ENCODE measurements around the gene SLC25A21. TPM values are rescaled to one million over a fixed set of nuclear protein-coding genes. Genes with fewer than 3 reads are reported as not detected.
A peak's percentile ranks its signal among the peaks of the same experiment; 100 is the strongest.

Gene SLC25A21
- total and polyA plus RNA-seq, 2 experiments from 2014 or later = 10.6 to 12.1 TPM

DNA sequence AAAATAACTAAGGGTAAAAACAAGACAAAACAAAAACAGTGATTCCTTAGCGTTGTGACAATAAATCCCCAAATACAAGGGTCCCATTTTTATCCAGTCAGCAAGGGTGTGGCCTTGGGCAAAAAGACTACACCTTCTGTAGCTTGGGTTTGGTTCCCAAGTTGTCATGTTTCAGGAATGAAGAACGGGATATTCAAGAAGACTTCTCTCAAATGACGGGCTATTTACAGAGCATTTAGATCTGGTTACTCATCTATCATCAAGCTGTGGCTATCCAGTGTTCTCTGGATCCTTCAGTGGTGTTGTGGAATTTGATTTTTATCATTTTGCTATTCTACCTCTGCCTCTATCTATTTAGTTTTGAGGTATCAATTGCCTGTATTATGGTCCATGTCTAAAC lies 219.7 kb downstream of the SLC25A21 start (continued):
- TF ChIP-seq, protein P1, sequence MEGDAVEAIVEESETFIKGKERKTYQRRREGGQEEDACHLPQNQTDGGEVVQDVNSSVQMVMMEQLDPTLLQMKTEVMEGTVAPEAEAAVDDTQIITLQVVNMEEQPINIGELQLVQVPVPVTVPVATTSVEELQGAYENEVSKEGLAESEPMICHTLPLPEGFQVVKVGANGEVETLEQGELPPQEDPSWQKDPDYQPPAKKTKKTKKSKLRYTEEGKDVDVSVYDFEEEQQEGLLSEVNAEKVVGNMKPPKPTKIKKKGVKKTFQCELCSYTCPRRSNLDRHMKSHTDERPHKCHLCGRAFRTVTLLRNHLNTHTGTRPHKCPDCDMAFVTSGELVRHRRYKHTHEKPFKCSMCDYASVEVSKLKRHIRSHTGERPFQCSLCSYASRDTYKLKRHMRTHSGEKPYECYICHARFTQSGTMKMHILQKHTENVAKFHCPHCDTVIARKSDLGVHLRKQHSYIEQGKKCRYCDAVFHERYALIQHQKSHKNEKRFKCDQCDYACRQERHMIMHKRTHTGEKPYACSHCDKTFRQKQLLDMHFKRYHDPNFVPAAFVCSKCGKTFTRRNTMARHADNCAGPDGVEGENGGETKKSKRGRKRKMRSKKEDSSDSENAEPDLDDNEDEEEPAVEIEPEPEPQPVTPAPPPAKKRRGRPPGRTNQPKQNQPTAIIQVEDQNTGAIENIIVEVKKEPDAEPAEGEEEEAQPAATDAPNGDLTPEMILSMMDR (conservative IDR thresholded peaks at IDR 0.05; ENCODE audit: low read depth in 2 of 2) = no peak

DNA sequence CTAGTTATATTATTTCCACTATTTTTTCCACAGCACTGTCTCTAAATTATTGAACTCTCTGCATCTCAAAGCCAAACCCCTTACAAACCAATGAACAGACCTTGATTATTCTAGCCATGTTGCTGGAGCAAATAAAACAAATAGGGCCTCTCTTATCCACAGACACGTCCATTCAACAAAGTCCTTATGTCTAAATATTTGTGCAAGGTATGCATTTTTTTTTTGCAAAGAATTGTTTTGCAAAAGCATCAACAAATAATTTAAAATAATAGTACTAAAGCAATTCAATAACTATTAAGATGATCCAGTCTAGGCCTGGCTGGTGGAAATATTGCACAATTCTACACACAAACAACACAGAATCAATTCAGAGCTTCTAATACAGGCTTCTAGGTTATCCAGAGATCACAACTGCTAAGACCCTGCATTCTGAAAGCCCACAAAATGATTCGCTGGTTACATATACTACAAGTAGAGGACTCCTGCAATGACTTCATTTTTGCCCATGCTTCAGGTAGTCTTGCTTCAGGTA lies 221.0 kb downstream of the SLC25A21 start:
- no peaks in the 10 kb centered on the region for H3K27me3 ChIP-seq (ENCODE audit: insufficient read depth)
- Mint-ChIP-seq H3K36me3 (ENCODE audit: low read depth) (no peaks in the 10 kb centered on the region), H3K4me3 (no peak overlapping the region), H3K4me1 (peaks cover 20% of the 10 kb centered on the region), H3K27ac (no peak overlapping the region), H3K9me3 (no peaks in the 10 kb centered on the region), H3K27me3 (ENCODE audit: insufficient read depth, low read depth, poor library complexity) (no peaks in the 10 kb centered on the region)
- DNase-seq (ENCODE audit: low spot score) (no peak), ATAC-seq (no peak)
- peaks cover 14% of the 10 kb centered on the region for H3K4me1 ChIP-seq (ENCODE audit: insufficient read depth)
- H3K36me3 ChIP-seq (ENCODE audit: insufficient read depth) = no peaks in the 10 kb centered on the region
- no peaks in the 10 kb centered on the region for H3K9me2 ChIP-seq (ENCODE audit: insufficient read depth)
- H3F3A ChIP-seq (replicated peaks; ENCODE audit: low read depth) = no peaks in the 10 kb centered on the region
- H3K79me2 ChIP-seq (replicated peaks; ENCODE audit: insufficient read depth) = no peaks in the 10 kb centered on the region
- no peak overlapping the region for H2AFZ ChIP-seq
- H3K4me2 ChIP-seq = no peak overlapping the region
- no peaks in the 10 kb centered on the region for H4K20me1 ChIP-seq (replicated peaks; ENCODE audit: insufficient read depth)
- H3K4me3 ChIP-seq = no peak overlapping the region
- TF ChIP-seq CREB1 (CRISPR knock-in tag; IDR thresholded peaks at IDR 0.05; ENCODE audit: low read depth) (no peak), REST (IDR thresholded peaks at IDR 0.05; ENCODE audit: unreplicated experiment) (no peak), EZH2 (IDR thresholded peaks at IDR 0.05; ENCODE audit: low read depth, unreplicated experiment) (no peak), ZNF114 (CRISPR knock-in tag; IDR thresholded peaks at IDR 0.05) (no peak), NANOG (IDR thresholded peaks at IDR 0.05; ENCODE audit: borderline replicate concordance) (no peak), ZNF331 (CRISPR knock-in tag; IDR thresholded peaks at IDR 0.05; ENCODE audit: low read depth) (no peak), POLR2AphosphoS5 (IDR thresholded peaks at IDR 0.05; ENCODE audit: low read depth) (no peak)
- TF ChIP-seq, protein P2, sequence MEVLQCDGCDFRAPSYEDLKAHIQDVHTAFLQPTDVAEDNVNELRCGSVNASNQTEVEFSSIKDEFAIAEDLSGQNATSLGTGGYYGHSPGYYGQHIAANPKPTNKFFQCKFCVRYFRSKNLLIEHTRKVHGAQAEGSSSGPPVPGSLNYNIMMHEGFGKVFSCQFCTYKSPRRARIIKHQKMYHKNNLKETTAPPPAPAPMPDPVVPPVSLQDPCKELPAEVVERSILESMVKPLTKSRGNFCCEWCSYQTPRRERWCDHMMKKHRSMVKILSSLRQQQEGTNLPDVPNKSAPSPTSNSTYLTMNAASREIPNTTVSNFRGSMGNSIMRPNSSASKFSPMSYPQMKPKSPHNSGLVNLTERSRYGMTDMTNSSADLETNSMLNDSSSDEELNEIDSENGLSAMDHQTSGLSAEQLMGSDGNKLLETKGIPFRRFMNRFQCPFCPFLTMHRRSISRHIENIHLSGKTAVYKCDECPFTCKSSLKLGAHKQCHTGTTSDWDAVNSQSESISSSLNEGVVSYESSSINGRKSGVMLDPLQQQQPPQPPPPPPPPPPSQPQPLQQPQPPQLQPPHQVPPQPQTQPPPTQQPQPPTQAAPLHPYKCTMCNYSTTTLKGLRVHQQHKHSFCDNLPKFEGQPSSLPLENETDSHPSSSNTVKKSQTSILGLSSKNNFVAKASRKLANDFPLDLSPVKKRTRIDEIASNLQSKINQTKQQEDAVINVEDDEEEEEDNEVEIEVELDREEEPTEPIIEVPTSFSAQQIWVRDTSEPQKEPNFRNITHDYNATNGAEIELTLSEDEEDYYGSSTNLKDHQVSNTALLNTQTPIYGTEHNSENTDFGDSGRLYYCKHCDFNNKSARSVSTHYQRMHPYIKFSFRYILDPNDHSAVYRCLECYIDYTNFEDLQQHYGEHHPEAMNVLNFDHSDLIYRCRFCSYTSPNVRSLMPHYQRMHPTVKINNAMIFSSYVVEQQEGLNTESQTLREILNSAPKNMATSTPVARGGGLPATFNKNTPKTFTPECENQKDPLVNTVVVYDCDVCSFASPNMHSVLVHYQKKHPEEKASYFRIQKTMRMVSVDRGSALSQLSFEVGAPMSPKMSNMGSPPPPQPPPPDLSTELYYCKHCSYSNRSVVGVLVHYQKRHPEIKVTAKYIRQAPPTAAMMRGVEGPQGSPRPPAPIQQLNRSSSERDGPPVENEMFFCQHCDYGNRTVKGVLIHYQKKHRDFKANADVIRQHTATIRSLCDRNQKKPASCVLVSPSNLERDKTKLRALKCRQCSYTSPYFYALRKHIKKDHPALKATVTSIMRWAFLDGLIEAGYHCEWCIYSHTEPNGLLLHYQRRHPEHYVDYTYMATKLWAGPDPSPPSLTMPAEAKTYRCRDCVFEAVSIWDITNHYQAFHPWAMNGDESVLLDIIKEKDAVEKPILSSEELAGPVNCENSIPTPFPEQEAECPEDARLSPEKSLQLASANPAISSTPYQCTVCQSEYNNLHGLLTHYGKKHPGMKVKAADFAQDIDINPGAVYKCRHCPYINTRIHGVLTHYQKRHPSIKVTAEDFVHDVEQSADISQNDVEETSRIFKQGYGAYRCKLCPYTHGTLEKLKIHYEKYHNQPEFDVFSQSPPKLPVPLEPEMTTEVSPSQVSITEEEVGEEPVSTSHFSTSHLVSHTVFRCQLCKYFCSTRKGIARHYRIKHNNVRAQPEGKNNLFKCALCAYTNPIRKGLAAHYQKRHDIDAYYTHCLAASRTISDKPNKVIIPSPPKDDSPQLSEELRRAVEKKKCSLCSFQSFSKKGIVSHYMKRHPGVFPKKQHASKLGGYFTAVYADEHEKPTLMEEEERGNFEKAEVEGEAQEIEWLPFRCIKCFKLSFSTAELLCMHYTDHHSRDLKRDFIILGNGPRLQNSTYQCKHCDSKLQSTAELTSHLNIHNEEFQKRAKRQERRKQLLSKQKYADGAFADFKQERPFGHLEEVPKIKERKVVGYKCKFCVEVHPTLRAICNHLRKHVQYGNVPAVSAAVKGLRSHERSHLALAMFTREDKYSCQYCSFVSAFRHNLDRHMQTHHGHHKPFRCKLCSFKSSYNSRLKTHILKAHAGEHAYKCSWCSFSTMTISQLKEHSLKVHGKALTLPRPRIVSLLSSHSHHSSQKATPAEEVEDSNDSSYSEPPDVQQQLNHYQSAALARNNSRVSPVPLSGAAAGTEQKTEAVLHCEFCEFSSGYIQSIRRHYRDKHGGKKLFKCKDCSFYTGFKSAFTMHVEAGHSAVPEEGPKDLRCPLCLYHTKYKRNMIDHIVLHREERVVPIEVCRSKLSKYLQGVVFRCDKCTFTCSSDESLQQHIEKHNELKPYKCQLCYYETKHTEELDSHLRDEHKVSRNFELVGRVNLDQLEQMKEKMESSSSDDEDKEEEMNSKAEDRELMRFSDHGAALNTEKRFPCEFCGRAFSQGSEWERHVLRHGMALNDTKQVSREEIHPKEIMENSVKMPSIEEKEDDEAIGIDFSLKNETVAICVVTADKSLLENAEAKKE (CRISPR knock-in tag; IDR thresholded peaks at IDR 0.05) = no peak
- H3K27ac ChIP-seq (ENCODE audit: low read depth) = 0 out of 2 replicates have a peak overlapping the region, but pooled peaks have one; percentile 10

Data from GM23338 (cell line).